ENCODE results near the gene POLN. TPM values are rescaled to one million over a fixed set of nuclear protein-coding genes. Genes with fewer than 3 reads are reported as not detected.

The POLN gene
- total RNA-seq, 1 experiment from 2014 or later = 0.26 TPM

DNA sequence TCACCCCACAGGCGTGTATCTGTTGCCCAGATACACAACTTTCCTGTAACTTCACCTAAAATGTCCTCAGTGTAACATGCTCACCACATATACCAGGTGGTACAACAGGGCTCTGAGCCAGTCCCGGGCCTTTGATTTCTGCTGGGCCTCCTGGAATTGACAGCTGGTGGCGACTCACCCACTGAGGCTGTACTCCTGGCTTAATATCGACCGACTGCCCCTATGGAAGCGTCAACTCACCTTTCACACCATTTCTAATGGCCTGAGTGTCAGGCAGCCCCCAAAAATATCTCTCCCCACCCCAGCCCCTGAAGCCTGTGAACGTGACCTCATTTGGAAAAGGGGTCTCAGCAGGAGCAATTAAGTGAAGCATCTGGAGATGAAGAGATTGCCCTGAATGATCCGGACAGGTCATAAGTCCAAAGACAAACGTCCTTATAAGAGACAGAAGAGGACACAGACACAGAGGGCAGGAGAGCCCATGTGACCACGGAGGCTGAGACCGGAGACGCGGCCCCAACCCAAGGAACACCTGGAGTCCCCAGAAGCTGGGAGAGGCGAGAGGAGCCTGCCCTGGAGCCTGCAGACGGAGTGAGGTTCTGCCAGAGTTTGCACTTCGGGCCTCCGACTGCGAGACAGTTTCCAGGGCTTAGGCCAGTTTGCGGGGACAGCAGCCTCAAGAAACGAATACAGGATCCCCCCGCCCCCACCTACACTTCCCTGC is 32.6 kb upstream of the POLN start:
- Histone ChIP-seq H4K20me1 (ENCODE audit: low read length) (no peaks in the 10 kb centered on the region), H3K79me2 (ENCODE audit: low read length) (no peaks in the 10 kb centered on the region), H3K27ac (ENCODE audit: low read length) (no peak overlapping the region), H3K9ac (ENCODE audit: low read length) (no peak overlapping the region), H3K27me3 (ENCODE audit: low read length) (no peaks in the 10 kb centered on the region), H3K9me2 (replicated peaks; ENCODE audit: low read length) (no peaks in the 10 kb centered on the region), H3F3A (ENCODE audit: low read length, unreplicated experiment) (no peaks in the 10 kb centered on the region), H3K9me3 (ENCODE audit: low read length) (no peaks in the 10 kb centered on the region), H3K36me3 (ENCODE audit: low read depth, low read length) (no peaks in the 10 kb centered on the region), H3K4me1 (ENCODE audit: insufficient read depth, low read length) (no peaks in the 10 kb centered on the region), H3K4me3 (ENCODE audit: low read length) (no peak overlapping the region), H2AFZ (ENCODE audit: low read length) (no peak overlapping the region), H3K4me2 (ENCODE audit: low read length) (no peak overlapping the region)
- DNase-seq = no peak
- ChIA-PET CTCF (no interaction called here), POLR2A (ENCODE audit: unreplicated experiment) (no interaction called here)
- intact Hi-C loops (cut with micrococcal nuclease) = no loop called here
- ATAC-seq = no peak
- no TSS peak for BruUV-seq (replicated peaks)
- TF ChIP-seq, protein P1, sequence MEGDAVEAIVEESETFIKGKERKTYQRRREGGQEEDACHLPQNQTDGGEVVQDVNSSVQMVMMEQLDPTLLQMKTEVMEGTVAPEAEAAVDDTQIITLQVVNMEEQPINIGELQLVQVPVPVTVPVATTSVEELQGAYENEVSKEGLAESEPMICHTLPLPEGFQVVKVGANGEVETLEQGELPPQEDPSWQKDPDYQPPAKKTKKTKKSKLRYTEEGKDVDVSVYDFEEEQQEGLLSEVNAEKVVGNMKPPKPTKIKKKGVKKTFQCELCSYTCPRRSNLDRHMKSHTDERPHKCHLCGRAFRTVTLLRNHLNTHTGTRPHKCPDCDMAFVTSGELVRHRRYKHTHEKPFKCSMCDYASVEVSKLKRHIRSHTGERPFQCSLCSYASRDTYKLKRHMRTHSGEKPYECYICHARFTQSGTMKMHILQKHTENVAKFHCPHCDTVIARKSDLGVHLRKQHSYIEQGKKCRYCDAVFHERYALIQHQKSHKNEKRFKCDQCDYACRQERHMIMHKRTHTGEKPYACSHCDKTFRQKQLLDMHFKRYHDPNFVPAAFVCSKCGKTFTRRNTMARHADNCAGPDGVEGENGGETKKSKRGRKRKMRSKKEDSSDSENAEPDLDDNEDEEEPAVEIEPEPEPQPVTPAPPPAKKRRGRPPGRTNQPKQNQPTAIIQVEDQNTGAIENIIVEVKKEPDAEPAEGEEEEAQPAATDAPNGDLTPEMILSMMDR (conservative IDR thresholded peaks at IDR 0.05; ENCODE audit: low read depth, low read length) = no peak
- TF ChIP-seq EZH2 (IDR thresholded peaks at IDR 0.05; ENCODE audit: low read length, unreplicated experiment) (no peak), EZH2phosphoT487 (IDR thresholded peaks at IDR 0.05; ENCODE audit: borderline replicate concordance, low read length) (no peak)

DNA sequence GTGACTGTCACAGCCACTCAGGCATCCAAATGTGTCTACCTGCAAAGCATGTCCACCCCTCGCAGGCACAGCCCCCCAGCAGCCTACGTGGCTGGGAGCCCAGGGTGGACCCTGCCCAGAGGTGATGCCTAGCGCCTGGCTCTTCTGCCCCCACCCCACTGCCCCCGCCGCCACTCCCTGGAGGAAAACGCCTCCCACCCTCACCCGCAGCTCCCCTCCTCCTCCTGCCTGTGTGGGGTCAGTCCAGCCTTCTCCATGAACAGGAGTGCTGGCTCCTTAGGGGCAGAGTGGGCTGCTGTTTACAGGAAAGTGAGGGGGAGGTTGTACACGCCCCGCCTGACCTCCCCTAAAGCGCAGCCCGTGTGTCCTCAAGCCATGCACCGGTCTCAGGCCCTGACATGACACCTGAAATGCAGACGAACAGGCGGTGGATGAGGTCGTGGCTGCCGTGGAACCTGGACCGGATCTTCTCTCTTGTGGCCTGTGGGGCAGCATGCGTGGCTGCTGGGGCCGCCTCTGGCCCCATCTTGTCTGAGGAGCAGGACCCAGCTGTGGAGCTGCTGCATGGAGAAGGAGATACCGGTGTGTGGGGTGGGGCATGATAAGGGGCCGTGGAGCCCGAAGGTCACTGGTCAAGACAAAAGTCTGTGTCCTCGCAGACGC is 31.9 kb upstream of the POLN start:
- CTCF ChIA-PET = no interaction called here

More for the DNA sequence above, 31.9 kb upstream of the POLN start:
- Histone ChIP-seq H3K4me3 (ENCODE audit: low read length) (no peak overlapping the region), H3K27ac (ENCODE audit: low read length) (no peak overlapping the region), H2AFZ (ENCODE audit: low read length) (no peak overlapping the region), H3K4me1 (ENCODE audit: insufficient read depth, low read length) (no peaks in the 10 kb centered on the region), H3K27me3 (ENCODE audit: low read length) (no peaks in the 10 kb centered on the region), H3K9me3 (ENCODE audit: low read length) (no peaks in the 10 kb centered on the region), H3F3A (ENCODE audit: low read length, unreplicated experiment) (no peaks in the 10 kb centered on the region), H3K4me2 (ENCODE audit: low read length) (no peak overlapping the region), H3K9ac (ENCODE audit: low read length) (no peak overlapping the region), H3K79me2 (ENCODE audit: low read length) (no peaks in the 10 kb centered on the region), H3K36me3 (ENCODE audit: low read depth, low read length) (no peaks in the 10 kb centered on the region), H3K9me2 (replicated peaks; ENCODE audit: low read length) (no peaks in the 10 kb centered on the region), H4K20me1 (ENCODE audit: low read length) (no peaks in the 10 kb centered on the region)
- POLR2A ChIA-PET (ENCODE audit: unreplicated experiment) = no interaction called here
- intact Hi-C loops (cut with micrococcal nuclease) = no loop called here
- TF ChIP-seq, protein P1 (conservative IDR thresholded peaks at IDR 0.05; ENCODE audit: low read depth, low read length) = no peak
- TF ChIP-seq EZH2 (IDR thresholded peaks at IDR 0.05; ENCODE audit: low read length, unreplicated experiment) (no peak), EZH2phosphoT487 (IDR thresholded peaks at IDR 0.05; ENCODE audit: borderline replicate concordance, low read length) (no peak)
- no peak for ATAC-seq
- no peak for DNase-seq
- BruUV-seq (replicated peaks) = no TSS peak

All from PC-3 (cell line).